ENCODE results near the gene RYR3. TPM values are rescaled to one million over a fixed set of nuclear protein-coding genes. Genes with fewer than 3 reads are reported as not detected.

Gene RYR3
- 0.05 to 0.07 TPM in 2 of 5 replicates, not detected in the others for total RNA-seq (2022; extraction: Qiagen RNA extraction; ENCODE audit: low read depth)

GRCh38 chr15:33310481-33311311, at the start of gene RYR3:
Gene RYR3, plus strand, starts transcription at chr15:33310967. Its CDS starts 79 bp downstream, at chr15:33311046.

Other genes with a start within 250 kb of the RYR3 start
- 0.16 to 0.94 TPM (median 0.50 TPM) in 5 replicates for gene FMN1, start 116.3 kb upstream of the RYR3 start, total RNA-seq (2022; extraction: Qiagen RNA extraction; ENCODE audit: low read depth)

All from A549 treated with RU486 at 1 μM for 4 hours (cell line).